ENCODE data around the gene PIGB. TPM values are rescaled to one million over a fixed set of nuclear protein-coding genes. Genes with fewer than 3 reads are reported as not detected.

Gene PIGB
- total RNA-seq, 1 experiment from 2014 or later, result 15.1 TPM

GRCh38 chr15:55277116-55277564 is 41.9 kb upstream of the PIGB start (continued):
- no peak for TF ChIP-seq SP1 (IDR thresholded peaks at IDR 0.05; ENCODE audit: low read depth)
- no peak for TF ChIP-seq TCF7L2 (IDR thresholded peaks at IDR 0.05; ENCODE audit: borderline replicate concordance, extremely low read depth, insufficient read depth, insufficient read length)
- TF ChIP-seq RAD21 (IDR thresholded peaks at IDR 0.05; ENCODE audit: low read depth), result no peak

- H3K4me2 ChIP-seq (ENCODE audit: low read length), result no peak overlapping the region
- POLR2A ChIA-PET, result no interaction called here
- RAD21 ChIA-PET (ENCODE audit: low non-redundant PET in 1 of 2, low total read pairs in 2 of 2, uncharacterized antibody in 2 of 2, unreplicated experiment in 2 of 2), result no interaction called here
- ATAC-seq (no peak), DNase-seq (ENCODE audit: low read depth, low spot score) (no peak)
- H3K4me3 ChIP-seq (replicated peaks in 1 of 2; ENCODE audit: low read depth in 1 of 2, low read length in 2 of 2), result no peak overlapping the region
- no peaks in the 10 kb centered on the region for H3K27me3 ChIP-seq (ENCODE audit: insufficient read depth, low read length)
- H3K9me2 ChIP-seq (ENCODE audit: insufficient read depth), result no peaks in the 10 kb centered on the region
- BruUV-seq (replicated peaks), result no TSS peak
- no peak overlapping the region for H2AFZ ChIP-seq (ENCODE audit: low read depth, low read length, poor library complexity, severe bottlenecking)
- CTCF ChIA-PET, result no interaction called here
- peaks cover 11 to 22% of the 10 kb centered on the region in 2 experiments for H3K4me1 ChIP-seq (ENCODE audit: control insufficient read depth in 1 of 2, insufficient read depth in 2 of 2, low read length in 2 of 2)
- TF ChIP-seq JUND (IDR thresholded peaks at IDR 0.05) (no peak), YY1 (IDR thresholded peaks at IDR 0.05; ENCODE audit: extremely low read depth, insufficient replicate concordance, low read depth, low read length) (no peak), SP1 (IDR thresholded peaks at IDR 0.05; ENCODE audit: low read depth) (no peak), CBX3 (IDR thresholded peaks at IDR 0.05; ENCODE audit: low read depth) (no peak), ZFX (IDR thresholded peaks at IDR 0.05) (no peak), POLR2A (IDR thresholded peaks at IDR 0.05; ENCODE audit: borderline replicate concordance, extremely low read depth, insufficient read depth, insufficient read length) (no peak), POLR2AphosphoS5 (IDR thresholded peaks at IDR 0.05; ENCODE audit: low read depth, low read length) (no peak), ZNF274 (IDR thresholded peaks at IDR 0.05; ENCODE audit: low read depth, low read length) (no peak), ATF3 (IDR thresholded peaks at IDR 0.05) (no peak), ELF1 (IDR thresholded peaks at IDR 0.05; ENCODE audit: borderline replicate concordance, low read depth) (no peak)
- intact Hi-C loops (cut with micrococcal nuclease), result no loop called here
- no peaks in the 10 kb centered on the region for H4K20me1 ChIP-seq (ENCODE audit: insufficient read depth)
- no peaks in the 10 kb centered on the region for H3K9me3 ChIP-seq (ENCODE audit: control insufficient read depth in 1 of 2, insufficient read depth in 1 of 2, low read depth in 1 of 2, low read length in 2 of 2)
- no peaks in the 10 kb centered on the region for H3K36me3 ChIP-seq (ENCODE audit: control insufficient read depth in 1 of 2, insufficient read depth in 2 of 2, low read length in 2 of 2)
- no peak overlapping the region for H3K9ac ChIP-seq (ENCODE audit: low read length)
- no peaks in the 10 kb centered on the region for H3K79me2 ChIP-seq (ENCODE audit: insufficient read depth, low read length)
- no peak overlapping the region for H3K27ac ChIP-seq (ENCODE audit: low read depth, low read length)
Measured at GRCh38 chr15:55277715-55278114, 41.3 kb upstream of the PIGB start.

Data from HCT116 (cell line).